Gastroesophageal sphincter (tissue), 4 donors: ENCODE data around the gene PTDSS2. TPM values are rescaled to one million over a fixed set of nuclear protein-coding genes. Genes with fewer than 3 reads are reported as not detected.

ENCODE experiments used
- ATAC-seq: fragments of 150-250 bp; one replicate; pipeline ENCODE4 v1.9.1; 2016; ENCODE audit warnings: mild to moderate bottlenecking, moderate library complexity
- H3K27ac ChIP-seq, 4 donors: fragments of 200-600 bp; sonication (generic) in 3 of 4; 1 replicate in 3 of 4; 2 replicates in 1 of 4; pipeline ENCODE4 v1.5.1; 2016 to 2019
- H3K27me3 ChIP-seq: fragments of 200-600 bp; sonication (generic); one replicate; pipeline ENCODE4 v1.5.1; 2019
- H3K36me3 ChIP-seq, 2 donors: fragments of 200-600 bp; sonication (generic); one replicate each; pipeline ENCODE4 v1.5.1; 2019; ENCODE audit warnings: control low read depth in 1 of 2
- H3K4me1 ChIP-seq, 3 donors: fragments of 200-600 bp; sonication (generic); 1 replicate in 2 of 3; 2 replicates in 1 of 3; pipeline ENCODE4 v1.5.1; 2016 to 2019; ENCODE audit warnings: control low read depth in 2 of 3
- H3K4me3 ChIP-seq, 2 donors: fragments of 200-600 bp; sonication (generic); one replicate each; pipeline ENCODE4 v1.5.1; 2019; ENCODE audit warnings: mild to moderate bottlenecking in 1 of 2, moderate library complexity in 1 of 2
- H3K9me3 ChIP-seq, 3 donors: fragments of 200-600 bp; sonication (generic); one replicate each; pipeline ENCODE4 v1.5.1; 2017 to 2019; ENCODE audit warnings: control low read depth in 2 of 3
- EP300 ChIP-seq: sonication (generic); formaldehyde crosslinking; IDR thresholded peaks from one replicate; pipeline ENCODE4 v1.6.1; 2017; ENCODE audit warnings: antibody characterized with exemption, mild to moderate bottlenecking
- POLR2A ChIP-seq, 2 donors: fragments of 450-650 bp; IDR thresholded peaks; one replicate each; pipeline ENCODE4 v1.6.1; 2017; ENCODE audit warnings: antibody characterized with exemption in 2 of 2, mild to moderate bottlenecking in 2 of 2, moderate library complexity in 1 of 2
- POLR2AphosphoS5 ChIP-seq: sonication (generic); formaldehyde crosslinking; IDR thresholded peaks from one replicate; pipeline ENCODE4 v1.6.1; 2017; ENCODE audit warnings: antibody characterized with exemption
- WGBS, 2 donors: methylation state at CpG; one replicate each; pipeline ENCODE4 v1.1.5; 2018; ENCODE audit warnings: low coverage in 1 of 2; 5-methylcytosine and 5-hydroxymethylcytosine counted together
- total RNA-seq, 4 donors: library from RNA; depleted of rRNA; stranded (reverse); fragments of >200 nt; gene quantifications; one replicate each; pipeline ENCODE4 v1.1.0, GENCODE V29; 2016
- TF ChIP-seq, protein P1 (sequence below), 4 experiments: fragments of 200-600 bp in 2 of 4; fragments of 450-650 bp in 2 of 4; sonication (generic) in 1 of 4; IDR thresholded peaks; one replicate each; pipeline ENCODE4 v1.5.1; 2017 to 2019; ENCODE audit warnings: antibody characterized with exemption in 4 of 4, mild to moderate bottlenecking in 2 of 4, moderate library complexity in 2 of 4

Gene PTDSS2
- total RNA-seq, 4 donors from 2014 or later, result 23.4 to 55.9 (median 43.1) TPM

- Histone ChIP-seq H3K4me3 (no peak overlapping the region), H3K27me3 (peaks cover 34% of the 10 kb centered on the region), H3K4me1 (peaks cover 0 to 36% (median 14%) of the 10 kb centered on the region in 3 donors), H3K36me3 (no peaks in the 10 kb centered on the region), H3K27ac (no peak overlapping the region), H3K9me3 (no peaks in the 10 kb centered on the region)
- 39 to 47% methylated on average over 4 to 6 of the region's 20 CpGs for WGBS, 2 donors
- ATAC-seq, result no peak
- TF ChIP-seq POLR2A (IDR thresholded peaks at IDR 0.05) (no peak), POLR2AphosphoS5 (no peak), EP300 (no peak)
- TF ChIP-seq, protein P1, sequence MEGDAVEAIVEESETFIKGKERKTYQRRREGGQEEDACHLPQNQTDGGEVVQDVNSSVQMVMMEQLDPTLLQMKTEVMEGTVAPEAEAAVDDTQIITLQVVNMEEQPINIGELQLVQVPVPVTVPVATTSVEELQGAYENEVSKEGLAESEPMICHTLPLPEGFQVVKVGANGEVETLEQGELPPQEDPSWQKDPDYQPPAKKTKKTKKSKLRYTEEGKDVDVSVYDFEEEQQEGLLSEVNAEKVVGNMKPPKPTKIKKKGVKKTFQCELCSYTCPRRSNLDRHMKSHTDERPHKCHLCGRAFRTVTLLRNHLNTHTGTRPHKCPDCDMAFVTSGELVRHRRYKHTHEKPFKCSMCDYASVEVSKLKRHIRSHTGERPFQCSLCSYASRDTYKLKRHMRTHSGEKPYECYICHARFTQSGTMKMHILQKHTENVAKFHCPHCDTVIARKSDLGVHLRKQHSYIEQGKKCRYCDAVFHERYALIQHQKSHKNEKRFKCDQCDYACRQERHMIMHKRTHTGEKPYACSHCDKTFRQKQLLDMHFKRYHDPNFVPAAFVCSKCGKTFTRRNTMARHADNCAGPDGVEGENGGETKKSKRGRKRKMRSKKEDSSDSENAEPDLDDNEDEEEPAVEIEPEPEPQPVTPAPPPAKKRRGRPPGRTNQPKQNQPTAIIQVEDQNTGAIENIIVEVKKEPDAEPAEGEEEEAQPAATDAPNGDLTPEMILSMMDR (IDR thresholded peaks at IDR 0.05), result no peak
These were observed 4.1 kb upstream of the PTDSS2 start for GRCh38 chr11:445765-446588.

GRCh38 chr11:446891-447290, 3.2 kb upstream of the PTDSS2 start:
- Histone ChIP-seq H3K4me1 (peaks cover 0 to 41% (median 23%) of the 10 kb centered on the region in 3 donors), H3K27me3 (peaks cover 24% of the 10 kb centered on the region), H3K9me3 (no peaks in the 10 kb centered on the region), H3K27ac (no peak overlapping the region), H3K4me3 (no peak overlapping the region), H3K36me3 (peaks cover 0 to under 1% of the 10 kb centered on the region in 2 donors)
- no peak for ATAC-seq
- WGBS, 2 donors, result 90 to 96% methylated on average over 3 to 4 of the region's 7 CpGs
- TF ChIP-seq POLR2A (IDR thresholded peaks at IDR 0.05), result no peak
- TF ChIP-seq, protein P1 (IDR thresholded peaks at IDR 0.05), result no peak
- no peak for TF ChIP-seq EP300
- no peak for TF ChIP-seq POLR2AphosphoS5

DNA sequence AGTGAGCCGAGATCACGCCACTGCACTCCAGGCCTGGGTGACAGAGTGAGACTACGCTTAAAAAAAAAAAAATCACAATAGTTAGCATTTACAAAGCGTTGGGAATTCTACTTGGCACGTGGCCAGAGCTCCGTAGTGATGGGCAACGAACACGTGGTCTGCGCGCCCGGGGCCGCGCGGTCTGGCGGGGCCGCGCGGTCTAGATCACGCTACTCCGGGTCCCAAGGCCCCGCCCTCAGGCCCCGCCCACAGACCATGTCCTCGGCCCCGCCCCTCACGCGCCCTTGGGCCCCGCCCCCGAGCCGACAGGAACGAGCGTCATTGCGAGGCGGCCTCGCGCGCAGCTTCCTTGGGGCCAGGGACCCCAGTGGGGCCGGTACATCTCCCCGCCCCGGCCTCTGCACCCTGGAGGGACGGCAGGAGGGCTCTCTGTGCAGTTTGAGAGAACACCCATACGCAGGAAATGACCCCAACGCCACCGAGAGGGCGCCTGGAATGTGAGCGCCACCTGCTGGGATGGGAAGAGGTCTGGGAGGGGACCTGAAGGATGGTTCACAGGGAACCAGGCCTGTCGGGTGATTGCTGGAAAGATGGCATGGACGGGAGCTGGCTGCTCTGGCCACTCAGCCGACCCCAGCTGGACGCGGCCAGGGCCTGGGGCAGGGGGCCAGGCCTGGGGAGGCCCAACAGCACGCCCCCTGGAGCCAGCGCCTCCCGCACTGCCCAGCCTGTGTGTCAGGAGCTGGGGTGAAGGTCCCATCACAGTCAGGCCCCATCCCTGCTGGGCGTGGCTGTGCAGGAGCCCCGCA, 2.0 kb upstream of the PTDSS2 start:
- peak; percentile 86 for ATAC-seq
- peak overlapping the region; percentile 67 to 76 for H3K4me3 ChIP-seq
- H3K4me1 ChIP-seq, result peaks cover 0 to 46% (median 24%) of the 10 kb centered on the region in 3 donors

DNA sequence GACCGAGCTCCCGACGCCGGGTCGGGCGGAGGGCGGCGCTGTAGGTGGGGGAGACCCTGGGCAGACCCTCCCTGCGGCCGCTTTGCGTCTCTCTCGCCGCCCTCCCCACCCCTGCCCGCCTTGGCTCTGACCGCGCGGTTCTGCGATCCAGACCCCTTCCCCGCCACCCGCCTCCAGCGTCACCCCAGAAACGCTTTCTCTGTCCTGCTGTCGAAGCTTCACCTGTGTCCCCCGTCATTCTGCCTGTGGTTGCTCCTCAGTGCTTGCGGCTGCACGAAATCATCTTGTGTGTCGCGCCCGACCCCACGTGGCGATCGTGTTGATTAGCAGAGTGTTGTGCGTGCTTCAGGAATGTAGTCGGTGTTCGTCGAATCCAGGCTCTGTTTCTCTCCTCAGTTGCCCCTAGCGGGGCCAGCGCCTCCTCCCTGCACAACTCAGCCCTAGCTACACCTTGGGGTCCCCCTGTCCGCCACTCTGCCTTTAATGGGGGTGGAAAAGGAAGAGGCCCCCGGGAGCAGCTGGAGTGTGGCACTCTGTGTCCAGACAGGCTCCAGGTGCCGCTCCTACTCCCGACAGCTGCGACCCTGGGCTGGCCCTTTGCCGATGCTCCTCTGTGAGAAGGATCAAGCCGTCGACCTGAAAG, 851 bp downstream of the PTDSS2 start:
- Histone ChIP-seq H3K27ac (peak overlapping the region; percentile 34 to 96 (median 92)), H3K4me1 (peaks cover 0 to 49% (median 24%) of the 10 kb centered on the region in 3 donors), H3K4me3 (peak overlapping the region; percentile 85 to 99), H3K27me3 (no peaks in the 10 kb centered on the region), H3K36me3 (peaks cover 0 to 28% of the 10 kb centered on the region in 2 donors), H3K9me3 (no peaks in the 10 kb centered on the region)
- no peak for ATAC-seq
- TF ChIP-seq POLR2AphosphoS5, result no peak
- TF ChIP-seq, protein P1 (IDR thresholded peaks at IDR 0.05), result peak in 2 of 4 experiments; percentile 21 to 29
- 0% methylated on average over 5 of the region's 46 CpGs for WGBS, 2 donors

More for the DNA sequence above, 2.0 kb upstream of the PTDSS2 start:
- Histone ChIP-seq H3K9me3 (no peaks in the 10 kb centered on the region), H3K27ac (peak overlapping the region; percentile 87 to 96 (median 92)), H3K27me3 (peaks cover 12% of the 10 kb centered on the region), H3K36me3 (peaks cover 0 to 13% of the 10 kb centered on the region in 2 donors)
- TF ChIP-seq, protein P1 (IDR thresholded peaks at IDR 0.05), result peak in 3 of 4 experiments; percentile 82 to 90 (median 85)
- TF ChIP-seq EP300 (no peak), POLR2AphosphoS5 (peak; percentile 86), POLR2A (IDR thresholded peaks at IDR 0.05) (peak; percentile 65 to 75)
- 0% methylated on average over 1 to 6 of the region's 55 CpGs for WGBS, 2 donors
